Fibroblast of the conjunctiva (primary cell): ENCODE data around the gene PCP2.
A peak's percentile ranks its signal among the peaks of the same experiment; 100 is the strongest.

Experiments used
- DNase-seq: peaks from one replicate; pipeline ENCODE4 v3.0.0-alpha.2; 2010; ENCODE audit warnings: low read depth

Gene PCP2

GRCh38 chr19:7638802-7639465 lies 5.4 kb upstream of the PCP2 start:
- no peak for DNase-seq

GRCh38 chr19:7637374-7638256 lies 4.1 kb upstream of the PCP2 start:
- no peak for DNase-seq

GRCh38 chr19:7636691-7637373 lies 3.3 kb upstream of the PCP2 start, which contains the start of gene STXBP2:
STXBP2 (plus strand) TSS chr19:7637110; CDS start chr19:7637150, 40 bp downstream.
- DNase-seq: no peak

- no peak for DNase-seq
Measured at GRCh38 chr19:7636317-7636690, 2.8 kb upstream of the PCP2 start.

- DNase-seq: no peak
Measured at GRCh38 chr19:7635670-7636069, 2.2 kb upstream of the PCP2 start.

- DNase-seq: no peak
Measured at GRCh38 chr19:7632340-7633203, 947 bp downstream of the PCP2 start.

- no peak for DNase-seq
Measured at GRCh38 chr19:7631577-7631976, 1.9 kb downstream of the PCP2 start.

GRCh38 chr19:7629347-7630054 lies 4.0 kb downstream of the PCP2 start, which contains the start of the genes PET100 and XAB2:
PET100 (plus strand) TSS chr19:7629793; CDS start chr19:7629834, 41 bp downstream.
XAB2 (minus strand) TSS chr19:7629545; CDS start chr19:7629527, 18 bp downstream.
- DNase-seq: peak; percentile 98

- DNase-seq: no peak
Measured at GRCh38 chr19:7628589-7629311, 4.8 kb downstream of the PCP2 start.

GRCh38 chr19:7627166-7627565 lies 6.4 kb downstream of the PCP2 start:
- no peak for DNase-seq

- DNase-seq: no peak
Measured at GRCh38 chr19:7625763-7626372, 7.7 kb downstream of the PCP2 start.

- no peak for DNase-seq
Measured at GRCh38 chr19:7624810-7625209, 8.7 kb downstream of the PCP2 start.

- no peak for DNase-seq
Measured at GRCh38 chr19:7623725-7624603, 9.6 kb downstream of the PCP2 start.

- no peak for DNase-seq
Measured at GRCh38 chr19:7622933-7623685, 10.4 kb downstream of the PCP2 start.

- DNase-seq: no peak
Measured at GRCh38 chr19:7620442-7621412, 12.8 kb downstream of the PCP2 start.

GRCh38 chr19:7619671-7620441 lies 13.7 kb downstream of the PCP2 start:
- DNase-seq: no peak
